ENCODE measurements around the gene FHAD1.

DNA sequence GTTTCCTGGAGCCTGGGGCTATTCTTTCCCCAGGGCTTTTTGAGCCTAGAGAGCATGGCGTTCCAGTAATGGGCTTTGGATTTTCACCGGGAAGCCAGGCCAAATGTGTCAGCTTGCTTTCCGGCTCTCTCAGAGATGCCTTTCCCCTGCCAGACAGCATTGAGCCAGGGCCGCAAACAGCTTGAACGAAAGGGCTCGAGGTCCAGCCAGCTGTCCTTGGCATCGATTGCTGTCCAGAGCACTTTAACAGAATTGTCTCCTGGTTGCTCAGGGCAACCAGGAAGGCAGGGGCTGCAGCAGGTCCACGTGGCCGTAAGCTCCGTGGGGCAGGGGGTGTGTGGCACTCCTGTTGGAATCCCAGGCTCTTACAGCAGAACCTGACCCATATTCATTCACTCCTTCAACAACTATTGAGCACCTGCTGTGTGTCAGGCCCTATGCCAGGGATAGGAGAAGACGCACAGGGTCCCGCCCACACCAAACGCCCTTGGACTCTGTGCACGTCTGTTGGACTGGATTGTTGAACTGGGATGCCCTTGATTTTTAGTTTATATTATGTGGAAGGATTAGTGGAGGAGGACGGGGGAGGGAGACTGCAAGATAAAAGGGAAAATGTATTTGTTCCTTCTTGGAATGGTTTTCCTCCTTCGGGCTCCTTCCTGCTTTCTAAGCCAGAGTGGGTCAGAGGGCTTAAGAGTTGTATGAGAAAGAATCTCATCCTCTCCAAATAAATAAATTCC is 123.9 kb downstream of the FHAD1 start:
- no peak for TF ChIP-seq CTCF (IDR thresholded peaks at IDR 0.05 in 2 of 3, conservative IDR thresholded peaks at IDR 0.05 in 1 of 3; ENCODE audit: control insufficient read depth in 2 of 3, extremely low read depth in 1 of 3, insufficient read depth in 1 of 3, low read depth in 3 of 3, low read length in 3 of 3)
- TF ChIP-seq MAX (IDR thresholded peaks at IDR 0.05; ENCODE audit: low read depth, low read length): no peak
- TF ChIP-seq CHD2 (IDR thresholded peaks at IDR 0.05; ENCODE audit: borderline replicate concordance, low read depth, low read length): no peak
